Liver (tissue), 9 donors: ENCODE results near the gene SAMSN1. TPM values are rescaled to one million over a fixed set of nuclear protein-coding genes. Genes with fewer than 3 reads are reported as not detected.

Experiments
- DNase-seq: peaks from one replicate; pipeline ENCODE4 v3.0.0-alpha.2; 2017; ENCODE audit warnings: low spot score
- H3K27ac ChIP-seq, 2 donors: one replicate each; pipeline ENCODE4 v1.7.0; 2013; ENCODE audit warnings: inconsistent platforms in 2 of 2, low read length in 2 of 2, control low read depth in 1 of 2, low read depth in 1 of 2, mild to moderate bottlenecking in 1 of 2
- H3K27me3 ChIP-seq, 4 donors: one replicate each; pipeline versions ENCODE4 v1.6.1 to v1.7.0; 2013; ENCODE audit warnings: low read length in 3 of 4, inconsistent platforms in 1 of 4, mild to moderate bottlenecking in 1 of 4, moderate library complexity in 1 of 4; ENCODE audit not compliant: control insufficient read depth in 4 of 4, insufficient read depth in 4 of 4
- H3K36me3 ChIP-seq, 4 donors: one replicate each; pipeline versions ENCODE4 v1.6.1 to v1.7.0; 2013; ENCODE audit warnings: low read length in 3 of 4, mild to moderate bottlenecking in 3 of 4, low read depth in 1 of 4, moderate library complexity in 1 of 4; ENCODE audit not compliant: control insufficient read depth in 4 of 4, insufficient read depth in 3 of 4
- H3K4me1 ChIP-seq, 4 donors: one replicate each; pipeline versions ENCODE4 v1.6.1 to v1.7.0; 2013; ENCODE audit warnings: low read length in 3 of 4, mild to moderate bottlenecking in 3 of 4, moderate library complexity in 1 of 4; ENCODE audit not compliant: control insufficient read depth in 4 of 4, insufficient read depth in 4 of 4
- H3K4me3 ChIP-seq, 3 donors: one replicate each; pipeline versions ENCODE4 v1.6.1 to v1.7.0; 2013; ENCODE audit warnings: low read length in 3 of 3, control low read depth in 1 of 3, low read depth in 1 of 3, mild to moderate bottlenecking in 1 of 3
- H3K9ac ChIP-seq, 2 donors: one replicate each; pipeline ENCODE4 v1.7.0; 2013; ENCODE audit warnings: low read length in 2 of 2, mild to moderate bottlenecking in 2 of 2, moderate library complexity in 2 of 2, control low read depth in 1 of 2, low read depth in 1 of 2
- H3K9me3 ChIP-seq, 4 donors: one replicate each; pipeline versions ENCODE4 v1.6.1 to v1.7.0; 2013; ENCODE audit warnings: low read length in 3 of 4; ENCODE audit not compliant: control insufficient read depth in 4 of 4
- EGR1 ChIP-seq, 2 donors: IDR thresholded peaks; 2 replicates each; pipeline ENCODE4 v1.6.1; 2016 to 2018; ENCODE audit warnings: antibody characterized with exemption in 2 of 2, low read depth in 2 of 2
- FOXA2 ChIP-seq: IDR thresholded peaks from 2 replicates; pipeline ENCODE4 v1.6.1; 2016; ENCODE audit warnings: antibody characterized with exemption
- GABPA ChIP-seq, 2 donors: IDR thresholded peaks in 1 of 2; conservative IDR thresholded peaks in 1 of 2; 2 replicates each; pipeline ENCODE4 v1.6.1; 2016; ENCODE audit warnings: antibody characterized with exemption in 2 of 2, mild to moderate bottlenecking in 1 of 2, moderate library complexity in 1 of 2
- HNF4A ChIP-seq, 2 donors: conservative IDR thresholded peaks; 2 replicates each; pipeline ENCODE4 v1.6.1; 2016; ENCODE audit warnings: antibody characterized with exemption in 2 of 2, mild to moderate bottlenecking in 2 of 2
- JUND ChIP-seq, 2 donors: IDR thresholded peaks; 2 replicates each; pipeline ENCODE4 v1.6.1; 2016; ENCODE audit warnings: antibody characterized with exemption in 2 of 2
- NR2F2 ChIP-seq: IDR thresholded peaks from 2 replicates; pipeline ENCODE4 v1.6.1; 2016; ENCODE audit warnings: antibody characterized with exemption
- REST ChIP-seq: IDR thresholded peaks from 2 replicates; pipeline ENCODE4 v1.6.1; 2016; ENCODE audit warnings: antibody characterized with exemption, mild to moderate bottlenecking
- SP1 ChIP-seq: IDR thresholded peaks from 2 replicates; pipeline ENCODE4 v1.6.1; 2018; ENCODE audit warnings: antibody characterized with exemption, mild to moderate bottlenecking
- TAF1 ChIP-seq: conservative IDR thresholded peaks from 2 replicates; pipeline ENCODE4 v1.6.1; 2016; ENCODE audit warnings: antibody characterized with exemption, mild to moderate bottlenecking
- YY1 ChIP-seq: IDR thresholded peaks from 2 replicates; pipeline ENCODE4 v1.6.1; 2016; ENCODE audit warnings: antibody characterized with exemption, mild to moderate bottlenecking
- ZBTB33 ChIP-seq: IDR thresholded peaks from 2 replicates; pipeline ENCODE4 v1.6.1; 2016; ENCODE audit warnings: antibody characterized with exemption
- WGBS: extraction: QIAGEN DNeasy Blood & Tissue Kit; methylation state at CpG from one replicate; pipeline ENCODE4 v1.1.7; 2013; 5-methylcytosine and 5-hydroxymethylcytosine counted together
- polyA plus RNA-seq, 2 donors: library from polyadenylated mRNA; stranded (reverse) in 1 of 2; unstranded in 1 of 2; fragments of 200-250 nt in 1 of 2; fragments of >200 nt in 1 of 2; fragmentation: Nextera tagmentation in 1 of 2; extraction: Ambion mirVana in 1 of 2; gene quantifications; one replicate each; pipeline versions ENCODE4 v1.2.1 to v1.2.3, GENCODE V29; 2013 to 2015
- total RNA-seq, 2 donors: library from RNA; depleted of rRNA; stranded (reverse); fragments of >200 nt; gene quantifications; one replicate each; pipeline ENCODE4 v1.2.3, GENCODE V29; 2014
- donor health status: healthy.
- donor health status: healthy.
- donor health status: healthy.
- donor health status: healthy.
- donor health status: healthy.

Gene SAMSN1
- total and polyA plus RNA-seq, 4 donors, result 2.2 to 9.0 (median 3.4) TPM

- Histone ChIP-seq H3K4me1 (no peaks in the 10 kb centered on the region), H3K36me3 (no peaks in the 10 kb centered on the region), H3K9ac (no peak overlapping the region), H3K4me3 (no peak overlapping the region), H3K27ac (no peak overlapping the region), H3K27me3 (no peaks in the 10 kb centered on the region), H3K9me3 (no peaks in the 10 kb centered on the region)
- WGBS, result 53% methylated on average over 2 of the region's 2 CpGs
- TF ChIP-seq EGR1 (IDR thresholded peaks at IDR 0.05; ENCODE audit: low read depth in 2 of 2) (no peak), FOXA2 (no peak), HNF4A (conservative IDR thresholded peaks at IDR 0.05) (no peak), TAF1 (no peak), YY1 (no peak)
- no peak for DNase-seq
These were observed 52.4 kb downstream of the SAMSN1 start for GRCh38 chr21:14493731-14494130.

GRCh38 chr21:14492931-14493330, 53.2 kb downstream of the SAMSN1 start:
- 82% methylated on average over 4 of the region's 4 CpGs for WGBS
- DNase-seq, result no peak
- no peak overlapping the region for H3K27ac ChIP-seq

GRCh38 chr21:14491269-14491681, 54.8 kb downstream of the SAMSN1 start:
- DNase-seq, result no peak
- 63% methylated on average over 1 of the region's 1 CpG for WGBS
- no peaks in the 10 kb centered on the region for H3K36me3 ChIP-seq

More at GRCh38 chr21:14492931-14493330, 53.2 kb downstream of the SAMSN1 start:
- Histone ChIP-seq H3K9me3 (no peaks in the 10 kb centered on the region), H3K36me3 (no peaks in the 10 kb centered on the region), H3K27me3 (no peaks in the 10 kb centered on the region), H3K4me1 (no peaks in the 10 kb centered on the region), H3K9ac (no peak overlapping the region), H3K4me3 (no peak overlapping the region)
- TF ChIP-seq JUND (IDR thresholded peaks at IDR 0.05) (no peak), YY1 (no peak), GABPA (IDR thresholded peaks at IDR 0.05 in 1 of 2, conservative IDR thresholded peaks at IDR 0.05 in 1 of 2) (no peak), NR2F2 (no peak)

More at GRCh38 chr21:14491269-14491681, 54.8 kb downstream of the SAMSN1 start:
- no peak for TF ChIP-seq FOXA2
- no peak for TF ChIP-seq SP1
- TF ChIP-seq REST, result no peak
- TF ChIP-seq ZBTB33, result no peak
- no peaks in the 10 kb centered on the region for H3K4me1 ChIP-seq
- no peak overlapping the region for H3K27ac ChIP-seq
- H3K27me3 ChIP-seq, result no peaks in the 10 kb centered on the region
- no peak overlapping the region for H3K4me3 ChIP-seq
- no peaks in the 10 kb centered on the region for H3K9me3 ChIP-seq
- no peak overlapping the region for H3K9ac ChIP-seq
